Skin of body (tissue), 2 donors: ENCODE measurements around the gene SLC6A18. TPM values are rescaled to one million over a fixed set of nuclear protein-coding genes. Genes with fewer than 3 reads are reported as not detected.
A peak's percentile ranks its signal among the peaks of the same experiment; 100 is the strongest.

ENCODE experiments used
- DNase-seq: peaks from one replicate; lab custom pipeline; 2025; lab: John Stamatoyannopoulos, UW
- total RNA-seq: library from RNA; depleted of rRNA; stranded (reverse); fragments of >200 nt; gene quantifications from one replicate; pipeline ENCODE4 v1.2.3, GENCODE V29; 2014

The SLC6A18 gene
- total RNA-seq, 1 donor from 2014 or later = not detected

- no peak for DNase-seq
Measured at GRCh38 chr5:1230551-1230950, 5.4 kb downstream of the SLC6A18 start.

- DNase-seq = no peak
Measured at GRCh38 chr5:1231354-1231905, 6.2 kb downstream of the SLC6A18 start.

GRCh38 chr5:1232780-1233179 is 7.6 kb downstream of the SLC6A18 start:
- DNase-seq = no peak

- no peak for DNase-seq
Measured at GRCh38 chr5:1235379-1235778, 10.2 kb downstream of the SLC6A18 start.

GRCh38 chr5:1235838-1236237 is 10.7 kb downstream of the SLC6A18 start:
- no peak for DNase-seq

- no peak for DNase-seq
Measured at GRCh38 chr5:1239505-1240251, 14.5 kb downstream of the SLC6A18 start.

GRCh38 chr5:1240496-1241260 is 15.5 kb downstream of the SLC6A18 start:
- DNase-seq = no peak

GRCh38 chr5:1241509-1242080 is 16.4 kb downstream of the SLC6A18 start:
- no peak for DNase-seq

- DNase-seq = no peak
Measured at GRCh38 chr5:1242733-1243486, 17.7 kb downstream of the SLC6A18 start.

GRCh38 chr5:1243487-1244130 is 18.4 kb downstream of the SLC6A18 start:
- no peak for DNase-seq

GRCh38 chr5:1244255-1244654 is 19.1 kb downstream of the SLC6A18 start:
- DNase-seq = no peak

GRCh38 chr5:1244976-1245375 is 19.8 kb downstream of the SLC6A18 start:
- no peak for DNase-seq

GRCh38 chr5:1245905-1246576 is 20.9 kb downstream of the SLC6A18 start:
- DNase-seq = peak; percentile 100

GRCh38 chr5:1246711-1247431 is 21.7 kb downstream of the SLC6A18 start:
- DNase-seq = no peak

- DNase-seq = no peak
Measured at GRCh38 chr5:1247811-1248210, 22.6 kb downstream of the SLC6A18 start.

- DNase-seq = no peak
Measured at GRCh38 chr5:1249366-1250280, 24.4 kb downstream of the SLC6A18 start.

GRCh38 chr5:1251678-1252580 is 26.7 kb downstream of the SLC6A18 start:
- no peak for DNase-seq

GRCh38 chr5:1252681-1253080 is 27.5 kb downstream of the SLC6A18 start:
- no peak for DNase-seq
